Loucy (cell line): ENCODE results near the gene QRICH1.

Source experiments
- H2AFZ ChIP-seq: fragments of 200-600 bp; sonication (generic); 2 replicates; pipeline ENCODE4 v1.6.0; 2016; ENCODE audit warnings: antibody characterized with exemption, mild to moderate bottlenecking, low read length, moderate library complexity
- H3F3A ChIP-seq: fragments of 200-600 bp; 2 replicates; pipeline ENCODE4 v1.6.0; 2016; ENCODE audit warnings: antibody characterized with exemption, low read depth, mild to moderate bottlenecking
- H3K27me3 ChIP-seq: fragments of 200-600 bp; sonication (generic); 2 replicates; pipeline ENCODE4 v1.6.1; 2014; ENCODE audit warnings: low read length, mild to moderate bottlenecking; ENCODE audit not compliant: insufficient read depth, poor library complexity, severe bottlenecking
- H3K36me3 ChIP-seq: fragments of 200-600 bp; sonication (generic); 2 replicates; pipeline ENCODE4 v1.6.1; 2016; ENCODE audit warnings: low read length; ENCODE audit not compliant: insufficient read depth
- H3K4me1 ChIP-seq: fragments of 200-600 bp; sonication (generic); 2 replicates; pipeline ENCODE4 v1.5.1; 2014; ENCODE audit warnings: low read length, mild to moderate bottlenecking; ENCODE audit not compliant: insufficient read depth, poor library complexity, severe bottlenecking
- H3K4me2 ChIP-seq: fragments of 200-600 bp; sonication (generic); 2 replicates; pipeline ENCODE4 v1.6.0; 2014; ENCODE audit warnings: antibody characterized with exemption, low read length, low read depth, mild to moderate bottlenecking; ENCODE audit not compliant: poor library complexity, severe bottlenecking
- H3K4me3 ChIP-seq: fragments of 200-600 bp; sonication (generic); 2 replicates; pipeline ENCODE4 v1.5.1; 2014; ENCODE audit warnings: low read length, mild to moderate bottlenecking, mixed read lengths; ENCODE audit not compliant: poor library complexity, severe bottlenecking
- H3K79me2 ChIP-seq: fragments of 200-600 bp; sonication (generic); 2 replicates; pipeline ENCODE4 v1.6.1; 2014; ENCODE audit warnings: low read length; ENCODE audit not compliant: insufficient read depth
- H3K9ac ChIP-seq: fragments of 200-600 bp; sonication (generic); 2 replicates; pipeline ENCODE4 v1.6.0; 2014; ENCODE audit warnings: mild to moderate bottlenecking, low read depth, low read length, moderate library complexity; ENCODE audit not compliant: poor library complexity, severe bottlenecking
- H3K9me2 ChIP-seq: fragments of 200-600 bp; sonication (generic); replicated peaks from 2 replicates; pipeline ENCODE4 v1.6.1; 2016; ENCODE audit warnings: low read depth, low read length, mixed read lengths
- H3K9me3 ChIP-seq: fragments of 200-600 bp; sonication (generic); 2 replicates; pipeline ENCODE4 v1.6.1; 2014; ENCODE audit warnings: mild to moderate bottlenecking, antibody characterized with exemption, low read length, low read depth; ENCODE audit not compliant: insufficient read depth
- H4K20me1 ChIP-seq: fragments of 200-600 bp; sonication (generic); 2 replicates; pipeline ENCODE4 v1.6.0; 2014; ENCODE audit warnings: antibody characterized with exemption, low read length, mild to moderate bottlenecking; ENCODE audit not compliant: insufficient read depth, poor library complexity, severe bottlenecking
- CTCF ChIP-seq: fragments of 200-600 bp; sonication (generic); conservative IDR thresholded peaks from 2 replicates; pipeline ENCODE4 v1.5.1; 2014; ENCODE audit warnings: mild to moderate bottlenecking, antibody characterized with exemption, low read length
- EZH2phosphoT487 ChIP-seq: fragments of 200-600 bp; IDR thresholded peaks from 2 replicates; pipeline ENCODE4 v1.6.1; 2018; ENCODE audit warnings: antibody characterized with exemption, mild to moderate bottlenecking, moderate library complexity, borderline replicate concordance

The QRICH1 gene

GRCh38 chr3:49019941-49020329 lies 73.9 kb downstream of the QRICH1 start:
- H3F3A ChIP-seq: peaks cover 3% of the 10 kb centered on the region; the same call in 1 of the 2 replicates
- H3K4me3 ChIP-seq: peak overlapping the region; percentile 91
- TF ChIP-seq CTCF (no peak), EZH2phosphoT487 (no peak)
- peaks cover 26% of the 10 kb centered on the region for H3K4me1 ChIP-seq
- peak overlapping the region; percentile 98 for H3K9ac ChIP-seq
- H2AFZ ChIP-seq: no peak overlapping the region
- peaks cover 35% of the 10 kb centered on the region; the same call in 1 of the 2 replicates for H3K36me3 ChIP-seq
- peaks cover 61% of the 10 kb centered on the region for H4K20me1 ChIP-seq
- H3K79me2 ChIP-seq: peaks cover 61% of the 10 kb centered on the region
- no peaks in the 10 kb centered on the region for H3K9me3 ChIP-seq
- no peaks in the 10 kb centered on the region for H3K9me2 ChIP-seq
- no peaks in the 10 kb centered on the region for H3K27me3 ChIP-seq
- peak overlapping the region; percentile 92 for H3K4me2 ChIP-seq

- Histone ChIP-seq H3K9me3 (no peaks in the 10 kb centered on the region), H3F3A (peaks cover 3% of the 10 kb centered on the region; the same call in 1 of the 2 replicates), H3K4me3 (peak overlapping the region; percentile 91), H3K27me3 (no peaks in the 10 kb centered on the region), H4K20me1 (peaks cover 60% of the 10 kb centered on the region), H3K9ac (peak overlapping the region; percentile 67), H3K4me2 (peak overlapping the region; percentile 92), H3K36me3 (peaks cover 35% of the 10 kb centered on the region; the same call in 1 of the 2 replicates), H2AFZ (peak overlapping the region; percentile 55; the same call in 1 of the 2 replicates), H3K9me2 (no peaks in the 10 kb centered on the region), H3K79me2 (peaks cover 60% of the 10 kb centered on the region), H3K4me1 (peaks cover 22% of the 10 kb centered on the region)
- no peak for TF ChIP-seq CTCF
- TF ChIP-seq EZH2phosphoT487: no peak
These were observed 75.2 kb downstream of the QRICH1 start for GRCh38 chr3:49018707-49019006.

GRCh38 chr3:49017971-49018706 lies 75.7 kb downstream of the QRICH1 start, which contains the start of gene DALRD3:
Gene DALRD3 (minus strand): TSS chr3:49018580. CDS start chr3:49018564, 16 bp downstream.
- Histone ChIP-seq H3F3A (peaks cover 1% of the 10 kb centered on the region; the same call in 1 of the 2 replicates), H3K9ac (peak within 1 kb of the TSS; percentile 98), H3K4me2 (peak within 1 kb of the TSS; percentile 92), H3K36me3 (peaks cover 37% of the 10 kb centered on the region; the same call in 1 of the 2 replicates), H3K27me3 (no peaks in the 10 kb centered on the region), H2AFZ (peak within 1 kb of the TSS; percentile 55; the same call in 1 of the 2 replicates), H3K79me2 (peaks cover 60% of the 10 kb centered on the region), H3K9me2 (no peaks in the 10 kb centered on the region), H4K20me1 (peaks cover 62% of the 10 kb centered on the region), H3K9me3 (no peaks in the 10 kb centered on the region), H3K4me3 (peak within 1 kb of the TSS; percentile 91), H3K4me1 (peaks cover 18% of the 10 kb centered on the region)
- TF ChIP-seq CTCF (no peak), EZH2phosphoT487 (no peak)
